Peyer's patch (tissue), 4 donors: ENCODE measurements around the gene TNNT2.

Source experiments
- POLR2A ChIP-seq, 2 donors: fragments of 450-650 bp; IDR thresholded peaks; one replicate each; pipeline ENCODE4 v1.5.1; 2017; ENCODE audit warnings: antibody characterized with exemption in 2 of 2, mild to moderate bottlenecking in 2 of 2, moderate library complexity in 2 of 2
- TF ChIP-seq, protein P1 (sequence below), 6 experiments: fragments of 450-650 bp in 4 of 6; fragments of 200-600 bp in 2 of 6; sonication (generic) in 1 of 6; IDR thresholded peaks; one replicate each; pipeline ENCODE4 v1.5.1; 2017 to 2019; ENCODE audit warnings: antibody characterized with exemption in 6 of 6, mild to moderate bottlenecking in 3 of 6, moderate library complexity in 1 of 6

DNA sequence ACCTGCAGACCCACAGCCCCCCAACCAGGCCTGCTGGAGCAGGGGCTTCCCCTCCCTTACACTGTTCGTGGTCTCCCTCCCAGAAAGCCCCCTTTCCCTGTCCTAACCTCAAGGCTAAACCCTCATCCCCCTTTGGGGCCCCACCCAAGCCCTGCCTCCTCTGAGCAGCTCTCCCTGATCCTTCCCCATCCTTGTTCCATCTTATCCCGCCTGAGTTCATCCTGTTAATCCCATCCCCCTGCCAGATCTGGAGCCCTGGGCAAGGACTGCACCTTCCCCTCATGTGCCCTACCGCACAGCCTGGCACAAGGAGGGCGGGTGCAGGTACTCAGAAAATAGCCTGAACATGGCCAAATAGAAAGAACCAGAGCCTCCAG is 6.9 kb upstream of the TNNT2 start:
- TF ChIP-seq, protein P1, sequence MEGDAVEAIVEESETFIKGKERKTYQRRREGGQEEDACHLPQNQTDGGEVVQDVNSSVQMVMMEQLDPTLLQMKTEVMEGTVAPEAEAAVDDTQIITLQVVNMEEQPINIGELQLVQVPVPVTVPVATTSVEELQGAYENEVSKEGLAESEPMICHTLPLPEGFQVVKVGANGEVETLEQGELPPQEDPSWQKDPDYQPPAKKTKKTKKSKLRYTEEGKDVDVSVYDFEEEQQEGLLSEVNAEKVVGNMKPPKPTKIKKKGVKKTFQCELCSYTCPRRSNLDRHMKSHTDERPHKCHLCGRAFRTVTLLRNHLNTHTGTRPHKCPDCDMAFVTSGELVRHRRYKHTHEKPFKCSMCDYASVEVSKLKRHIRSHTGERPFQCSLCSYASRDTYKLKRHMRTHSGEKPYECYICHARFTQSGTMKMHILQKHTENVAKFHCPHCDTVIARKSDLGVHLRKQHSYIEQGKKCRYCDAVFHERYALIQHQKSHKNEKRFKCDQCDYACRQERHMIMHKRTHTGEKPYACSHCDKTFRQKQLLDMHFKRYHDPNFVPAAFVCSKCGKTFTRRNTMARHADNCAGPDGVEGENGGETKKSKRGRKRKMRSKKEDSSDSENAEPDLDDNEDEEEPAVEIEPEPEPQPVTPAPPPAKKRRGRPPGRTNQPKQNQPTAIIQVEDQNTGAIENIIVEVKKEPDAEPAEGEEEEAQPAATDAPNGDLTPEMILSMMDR (IDR thresholded peaks at IDR 0.05): no peak
- no peak for TF ChIP-seq POLR2A (IDR thresholded peaks at IDR 0.05)
